PC-3 (cell line): ENCODE measurements around the gene MYH9.

Experiments used
- CTCF ChIP-seq: fragments of 300-600 bp; sonication (generic); conservative IDR thresholded peaks from 2 replicates; pipeline ENCODE4 v1.5.1; 2017; ENCODE audit warnings: antibody characterized with exemption, low read depth, mild to moderate bottlenecking, low read length
- EZH2 ChIP-seq: fragments of 300-600 bp; sonication (generic); IDR thresholded peaks from one replicate; pipeline ENCODE4 v1.6.1; 2017; ENCODE audit warnings: antibody characterized with exemption, mild to moderate bottlenecking, low read length; ENCODE audit not compliant: unreplicated experiment
- EZH2phosphoT487 ChIP-seq: fragments of 300-600 bp; sonication (generic); IDR thresholded peaks from 2 replicates; pipeline ENCODE4 v1.6.1; 2018; ENCODE audit warnings: mild to moderate bottlenecking, antibody characterized with exemption, low read length, borderline replicate concordance

GRCh38 chr22:36236388-36237319 lies 151.1 kb downstream of the MYH9 start:
- TF ChIP-seq EZH2phosphoT487 (no peak), CTCF (no peak), EZH2 (no peak)
